Naive thymus-derived CD4-positive, alpha-beta T cell (primary cell): Measurements from ENCODE around the gene VPS26B. TPM values are rescaled to one million over a fixed set of nuclear protein-coding genes. Genes with fewer than 3 reads are reported as not detected.

Experiments
- ATAC-seq: fragments of 150-1000 bp; cut with Tn5 transposase; 2 replicates; pipeline ENCODE4 v1.10.0; 2021; ENCODE audit warnings: mild to moderate bottlenecking, moderate library complexity
- CTCF ChIA-PET: fragments of 350-600 bp; sonication (Branson Sonifier 250); formaldehyde crosslinking; loops from one replicate; lab custom pipeline; 2021; ENCODE audit warnings: antibody characterized with exemption; lab: Charles Lee
- POLR2A ChIA-PET: fragments of 350-600 bp; sonication (Branson Sonifier 250); formaldehyde crosslinking; loops from one replicate; lab custom pipeline; 2021; ENCODE audit warnings: antibody characterized with exemption, inconsistent platforms; lab: Charles Lee
- DNase-seq, 9 donors: peaks; one replicate each; pipeline versions ENCODE4 v3.0.0 to v3.0.0-alpha.2; 2020 to 2022; ENCODE audit warnings: mixed read lengths in 1 of 9
- H3K27ac ChIP-seq: one replicate; pipeline ENCODE4 v1.7.0; 2013; ENCODE audit warnings: mild to moderate bottlenecking, low read depth, low read length, moderate library complexity
- H3K27me3 ChIP-seq, 2 donors: one replicate each; pipeline ENCODE4 v1.7.0; 2013; ENCODE audit warnings: low read length in 2 of 2, mild to moderate bottlenecking in 2 of 2, moderate library complexity in 2 of 2; ENCODE audit not compliant: control insufficient read depth in 2 of 2, insufficient read depth in 2 of 2
- H3K36me3 ChIP-seq, 3 experiments: 1 replicate in 2 of 3; 2 replicates in 1 of 3; pipeline ENCODE4 v1.7.0; 2013; ENCODE audit warnings: low read length in 3 of 3, mild to moderate bottlenecking in 3 of 3, moderate library complexity in 1 of 3; ENCODE audit not compliant: insufficient read depth in 3 of 3, control insufficient read depth in 2 of 3
- H3K4me1 ChIP-seq, 2 donors: one replicate each; pipeline ENCODE4 v1.7.0; 2013; ENCODE audit warnings: low read length in 2 of 2, mild to moderate bottlenecking in 2 of 2, moderate library complexity in 1 of 2; ENCODE audit not compliant: control insufficient read depth in 2 of 2, insufficient read depth in 2 of 2
- H3K4me3 ChIP-seq: 2 replicates; pipeline ENCODE4 v1.7.0; 2013; ENCODE audit warnings: mild to moderate bottlenecking, low read length
- H3K9me3 ChIP-seq, 3 experiments: 1 replicate in 2 of 3; 2 replicates in 1 of 3; pipeline ENCODE4 v1.7.0; 2013; ENCODE audit warnings: low read length in 3 of 3; ENCODE audit not compliant: control insufficient read depth in 2 of 3
- H3K27ac Mint-ChIP-seq, 9 donors: one replicate each; pipeline ENCODE4 v1.8.0; 2020 to 2022; ENCODE audit warnings: mixed read lengths in 9 of 9, mild to moderate bottlenecking in 8 of 9, moderate library complexity in 5 of 9, inconsistent platforms in 2 of 9
- H3K27me3 Mint-ChIP-seq, 5 donors: one replicate each; pipeline ENCODE4 v1.8.0; 2021 to 2022; ENCODE audit warnings: mixed read lengths in 5 of 5, mild to moderate bottlenecking in 1 of 5
- H3K36me3 Mint-ChIP-seq, 5 donors: one replicate each; pipeline ENCODE4 v1.8.0; 2020 to 2022; ENCODE audit warnings: mixed read lengths in 5 of 5, mild to moderate bottlenecking in 3 of 5, inconsistent platforms in 1 of 5
- H3K4me1 Mint-ChIP-seq, 7 donors: one replicate each; pipeline ENCODE4 v1.8.0; 2020 to 2022; ENCODE audit warnings: mixed read lengths in 7 of 7, mild to moderate bottlenecking in 3 of 7, inconsistent platforms in 1 of 7
- H3K4me3 Mint-ChIP-seq, 10 donors: one replicate each; pipeline ENCODE4 v1.8.0; 2020 to 2022; ENCODE audit warnings: mild to moderate bottlenecking in 10 of 10, mixed read lengths in 10 of 10, moderate library complexity in 6 of 10, inconsistent platforms in 2 of 10
- H3K9me3 Mint-ChIP-seq, 11 donors: one replicate each; pipeline ENCODE4 v1.8.0; 2020 to 2022; ENCODE audit warnings: mixed read lengths in 11 of 11, mild to moderate bottlenecking in 4 of 11, inconsistent platforms in 1 of 11, moderate library complexity in 1 of 11
- intact Hi-C, 2 donors: fragments of 100-400 bp; cut with micrococcal nuclease; formaldehyde crosslinking; loops; one replicate each; pipeline ENCODE4 v1.15.1; 2023
- polyA plus RNA-seq, 2 donors: library from polyadenylated mRNA; unstranded; fragments of 300-500 nt; fragmentation: Illumina TruSeq; gene quantifications; one replicate each; pipeline ENCODE4 v1.2.3, GENCODE V29; 2021
- total RNA-seq, 6 experiments: library from RNA in 5 of 6; stranded (reverse) in 5 of 6; gene quantifications; 1 replicate in 5 of 6; 2 replicates in 1 of 6; pipeline ENCODE4 v1.2.3 and lab custom pipeline; 2021 to 2026

The VPS26B gene
- total and polyA plus RNA-seq, 7 experiments from 2014 or later = 42.6 to 69.2 (median 59.1) TPM

GRCh38 chr11:134244593-134244992 lies 20.1 kb downstream of the VPS26B start:
- ChIA-PET CTCF (interaction anchor here (0.6 to 1.4 kb wide), 6 partner anchors 10 to 38 kb away, joined by 3 to 5 read pairs (median 4); partner anchors contain the start of gene VPS26B), POLR2A (interaction anchor here (1.6 kb wide), 1 partner anchor 20 kb away, joined by 10 read pairs; the partner anchor contains the start of genes NCAPD3 and VPS26B)
- no peak overlapping the region for H3K4me3 Mint-ChIP-seq
- H3K27ac ChIP-seq = no peak overlapping the region
- peak overlapping the region in 2 of 9 donors; percentile 19 to 43 for H3K27ac Mint-ChIP-seq
- H3K36me3 ChIP-seq = peaks cover 13 to 100% (median 18%) of the 10 kb centered on the region in 3 experiments
- H3K27me3 Mint-ChIP-seq = no peaks in the 10 kb centered on the region
- no peaks in the 10 kb centered on the region for H3K9me3 ChIP-seq
- H3K9me3 Mint-ChIP-seq = no peaks in the 10 kb centered on the region
- peak in 4 of 9 donors; percentile 16 to 41 (median 21) for DNase-seq
- ATAC-seq = peak; percentile 63
- H3K27me3 ChIP-seq = no peaks in the 10 kb centered on the region
- intact Hi-C loops = loop anchor here (1.0 to 5.0 kb wide), 4 partner anchors 9 to 37 kb away; partner anchors contain the start of genes ACAD8 (in 1 of the 2), GLB1L3 (in 1 of the 2), THYN1 (in 1 of the 2) and VPS26B (in 1 of the 2)
- no peak overlapping the region for H3K4me3 ChIP-seq
- H3K36me3 Mint-ChIP-seq = peaks cover 6 to 56% (median 18%) of the 10 kb centered on the region in 5 donors
- H3K4me1 ChIP-seq = no peaks in the 10 kb centered on the region
- H3K4me1 Mint-ChIP-seq = peaks cover 0 to 9% (median 0%) of the 10 kb centered on the region in 7 donors

DNA sequence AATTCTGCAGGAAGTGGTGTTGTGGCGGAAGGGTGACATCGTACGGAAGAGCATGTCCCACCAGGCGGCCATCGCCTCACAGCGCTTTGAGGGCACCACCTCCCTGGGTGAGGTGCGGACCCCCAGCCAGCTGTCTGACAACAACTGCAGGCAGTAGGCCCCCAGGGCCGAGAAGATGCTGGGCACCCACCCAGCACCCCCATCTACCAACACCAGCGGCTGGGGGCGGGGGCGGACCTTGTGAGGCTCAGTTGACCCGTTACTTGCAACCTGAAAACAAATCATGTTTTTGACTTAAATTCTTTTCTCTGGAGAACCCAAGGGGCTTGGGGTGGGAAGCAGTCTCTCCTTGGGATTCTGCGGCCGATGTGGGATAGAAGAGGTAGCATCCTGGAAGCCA lies 21.0 kb downstream of the VPS26B start:
- Mint-ChIP-seq H3K9me3 (no peaks in the 10 kb centered on the region), H3K36me3 (peaks cover 6 to 50% (median 18%) of the 10 kb centered on the region in 5 donors), H3K4me3 (no peak overlapping the region), H3K27me3 (no peaks in the 10 kb centered on the region), H3K27ac (no peak overlapping the region), H3K4me1 (peaks cover 0 to 9% (median 0%) of the 10 kb centered on the region in 7 donors)
- POLR2A ChIA-PET = no interaction called here
- Histone ChIP-seq H3K4me3 (no peak overlapping the region), H3K36me3 (peaks cover 20 to 100% (median 20%) of the 10 kb centered on the region in 3 experiments), H3K27me3 (no peaks in the 10 kb centered on the region), H3K27ac (no peak overlapping the region), H3K9me3 (no peaks in the 10 kb centered on the region), H3K4me1 (no peaks in the 10 kb centered on the region)
- CTCF ChIA-PET = interaction anchor here (1.0 kb wide), 1 partner anchor 38 kb away, joined by 3 read pairs; no protein-coding TSS in a partner anchor
- DNase-seq (no peak), ATAC-seq (no peak)
- intact Hi-C loops = loop anchor here in 1 of 2 donors (2.0 kb wide), 1 partner anchor 21 kb away; the partner anchor contains the start of gene VPS26B

- H3K36me3 ChIP-seq = peaks cover 20 to 99% (median 20%) of the 10 kb centered on the region in 3 experiments
- Mint-ChIP-seq H3K27me3 (no peaks in the 10 kb centered on the region), H3K27ac (peak overlapping the region in 2 of 9 donors; percentile 26 to 43), H3K4me1 (peaks cover 0 to 10% (median under 1%) of the 10 kb centered on the region in 7 donors), H3K9me3 (no peaks in the 10 kb centered on the region), H3K4me3 (no peak overlapping the region), H3K36me3 (peaks cover 6 to 54% (median 18%) of the 10 kb centered on the region in 5 donors)
- ChIA-PET CTCF (no interaction called here), POLR2A (no interaction called here)
- intact Hi-C loops = no loop called here
- H3K27me3 ChIP-seq = no peaks in the 10 kb centered on the region
- H3K9me3 ChIP-seq = no peaks in the 10 kb centered on the region
- no peak overlapping the region for H3K4me3 ChIP-seq
- DNase-seq (no peak), ATAC-seq (no peak)
- H3K4me1 ChIP-seq = no peaks in the 10 kb centered on the region
- no peak overlapping the region for H3K27ac ChIP-seq
Observed at GRCh38 chr11:134246100-134246499, 21.6 kb downstream of the VPS26B start.

DNA sequence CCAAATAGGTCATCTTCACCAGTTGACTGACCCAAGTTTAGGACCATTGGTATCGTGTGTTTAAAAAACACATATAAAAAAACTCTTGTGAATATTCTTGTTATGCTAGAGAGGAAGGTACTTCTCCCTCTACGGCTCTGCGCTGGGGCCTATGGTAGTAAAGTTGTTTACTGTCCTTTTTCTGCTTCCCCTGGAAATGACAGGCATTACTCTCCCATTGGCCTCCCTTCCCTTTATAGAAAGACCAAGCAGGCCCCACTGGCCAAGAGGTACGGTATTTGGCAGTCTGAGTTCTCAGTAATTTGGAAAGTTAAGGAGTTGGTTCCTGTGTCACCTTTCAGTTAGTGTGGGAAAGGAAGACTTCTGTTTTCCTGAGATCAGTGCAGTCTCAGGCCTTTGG lies 22.2 kb downstream of the VPS26B start:
- peaks cover 20 to 94% (median 20%) of the 10 kb centered on the region in 3 experiments for H3K36me3 ChIP-seq
- ChIA-PET POLR2A (no interaction called here), CTCF (no interaction called here)
- H3K4me3 ChIP-seq = no peak overlapping the region
- H3K27ac Mint-ChIP-seq = peak overlapping the region in 5 of 9 donors; percentile 14 to 77 (median 48)
- intact Hi-C loops = no loop called here
- H3K27me3 Mint-ChIP-seq = no peaks in the 10 kb centered on the region
- no peak overlapping the region for H3K4me3 Mint-ChIP-seq
- ATAC-seq (no peak), DNase-seq (no peak)
- H3K4me1 Mint-ChIP-seq = peaks cover 3 to 16% (median 6%) of the 10 kb centered on the region in 7 donors
- H3K27me3 ChIP-seq = no peaks in the 10 kb centered on the region
- peaks cover 1 to 5% of the 10 kb centered on the region in 2 donors for H3K4me1 ChIP-seq
- peaks cover 6 to 54% (median 18%) of the 10 kb centered on the region in 5 donors for H3K36me3 Mint-ChIP-seq
- H3K9me3 Mint-ChIP-seq = no peaks in the 10 kb centered on the region
- no peaks in the 10 kb centered on the region for H3K9me3 ChIP-seq
- no peak overlapping the region for H3K27ac ChIP-seq

DNA sequence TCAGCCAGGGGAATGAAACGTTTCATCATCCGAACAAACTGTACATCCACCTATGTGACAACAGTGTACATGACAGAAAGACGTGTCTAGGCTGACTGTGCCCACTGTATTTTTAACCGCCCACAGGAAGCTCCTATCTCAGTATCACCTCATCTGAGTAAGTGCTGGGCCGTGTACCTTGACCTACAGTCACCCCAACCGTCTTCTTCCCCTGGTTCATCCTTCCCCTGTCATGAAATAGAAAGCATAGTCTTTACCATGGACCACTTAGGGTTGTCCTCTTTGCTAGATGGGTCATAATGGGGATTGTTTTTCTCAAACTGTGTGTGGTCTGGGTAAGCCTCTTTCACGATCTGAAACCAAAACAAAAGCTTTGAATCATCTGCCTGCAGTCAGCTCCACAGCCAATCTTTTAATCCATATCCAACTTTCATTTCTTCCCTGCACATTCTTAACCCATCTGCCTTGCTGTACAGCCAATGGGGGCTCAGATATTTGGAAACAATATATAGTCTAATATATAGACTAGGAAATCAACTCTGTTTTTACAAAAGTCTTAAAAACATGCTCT lies 24.5 kb downstream of the VPS26B start:
- ChIA-PET CTCF (interaction anchor here (0.6 kb wide), 1 partner anchor 24 kb away, joined by 3 read pairs; no protein-coding TSS in a partner anchor), POLR2A (interaction anchor here (0.9 to 8.5 kb wide), 3 partner anchors 15 to 23 kb away, joined by 3 to 111 read pairs (median 4); partner anchors contain the start of genes NCAPD3 and VPS26B)
- Histone ChIP-seq H3K27ac (no peak overlapping the region), H3K9me3 (no peaks in the 10 kb centered on the region), H3K4me1 (peaks cover 10 to 14% of the 10 kb centered on the region in 2 donors), H3K4me3 (no peak overlapping the region), H3K27me3 (no peaks in the 10 kb centered on the region), H3K36me3 (peaks cover 14 to 76% (median 16%) of the 10 kb centered on the region in 3 experiments)
- Mint-ChIP-seq H3K9me3 (no peaks in the 10 kb centered on the region), H3K4me1 (peaks cover 15 to 26% (median 21%) of the 10 kb centered on the region in 7 donors), H3K4me3 (no peak overlapping the region), H3K27ac (peak overlapping the region in 6 of 9 donors; percentile 9 to 61 (median 42)), H3K27me3 (no peaks in the 10 kb centered on the region), H3K36me3 (peaks cover 6 to 44% (median 18%) of the 10 kb centered on the region in 5 donors)
- intact Hi-C loops = no loop called here
- ATAC-seq (no peak), DNase-seq (no peak)

DNA sequence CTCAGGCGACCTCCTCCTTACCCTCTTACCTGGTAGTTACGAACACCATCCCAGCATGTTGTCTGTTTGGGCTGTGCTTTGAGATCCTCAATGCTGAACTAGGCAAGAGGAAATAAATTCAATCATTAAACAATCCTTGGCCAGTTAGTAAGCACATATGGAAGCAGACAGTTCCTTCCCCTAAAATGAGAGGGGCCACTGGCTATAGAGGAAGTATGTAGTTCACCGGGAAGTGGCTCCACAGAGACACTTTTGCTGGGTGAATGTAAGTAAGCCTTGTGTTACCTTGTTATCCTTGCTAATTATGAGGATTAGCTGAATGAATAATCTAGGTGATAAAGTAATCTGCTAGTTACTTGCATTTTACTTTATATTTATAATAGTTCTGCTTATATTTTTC lies 25.8 kb downstream of the VPS26B start:
- H3K27ac ChIP-seq = peak overlapping the region; percentile 8
- Mint-ChIP-seq H3K9me3 (no peaks in the 10 kb centered on the region), H3K4me3 (no peak overlapping the region), H3K4me1 (peaks cover 20 to 39% (median 30%) of the 10 kb centered on the region in 7 donors), H3K36me3 (peaks cover 3 to 35% (median 16%) of the 10 kb centered on the region in 5 donors), H3K27ac (peak overlapping the region in 1 of 9 donors; percentile 12), H3K27me3 (no peaks in the 10 kb centered on the region)
- H3K9me3 ChIP-seq = no peaks in the 10 kb centered on the region
- CTCF ChIA-PET = no interaction called here
- DNase-seq (no peak), ATAC-seq (no peak)
- H3K36me3 ChIP-seq = peaks cover 14 to 63% (median 14%) of the 10 kb centered on the region in 3 experiments
- no peaks in the 10 kb centered on the region for H3K27me3 ChIP-seq
- no peak overlapping the region for H3K4me3 ChIP-seq
- peaks cover 16 to 18% of the 10 kb centered on the region in 2 donors for H3K4me1 ChIP-seq
- POLR2A ChIA-PET = interaction anchor here (8.5 kb wide), 1 partner anchor 24 kb away, joined by 111 read pairs; the partner anchor contains the start of genes NCAPD3 and VPS26B
- intact Hi-C loops = loop anchor here in 1 of 2 donors (5.0 kb wide), 1 partner anchor 82 kb away; the partner anchor contains the start of gene GLB1L2
